ENCODE measurements around the gene PLD5. TPM values are rescaled to one million over a fixed set of nuclear protein-coding genes. Genes with fewer than 3 reads are reported as not detected.
"Not testable (repeated sequence)": the region's sequence is repeated elsewhere in the genome, so short reads cannot be mapped to it uniquely, and the experiment has no call there.

The PLD5 gene
- total and polyA plus RNA-seq, 2 donors (not counting 3 experiments of a cell fraction or from before 2014, with no cell fraction given) = not detected

DNA sequence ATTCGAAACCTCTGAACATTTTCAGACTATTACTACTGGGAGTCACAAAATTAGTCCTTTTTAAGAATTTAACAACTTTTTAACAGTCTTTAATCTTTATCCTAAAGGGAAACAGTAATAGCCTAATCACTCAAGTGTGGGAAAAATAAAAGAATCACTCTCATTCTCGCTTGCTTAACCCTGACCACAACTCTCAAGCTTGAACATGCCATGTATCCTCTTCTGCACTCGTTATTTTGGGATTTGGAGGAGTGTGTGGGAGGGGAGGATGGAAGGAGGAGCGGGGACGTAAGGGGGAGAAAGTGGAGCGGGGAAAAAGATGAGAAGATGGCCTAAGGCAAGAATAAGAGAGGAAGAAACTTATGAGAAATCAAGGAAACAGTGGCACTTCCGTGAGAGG is 215.8 kb downstream of the PLD5 start:
- H3K4me3 ChIP-seq (replicated peaks in 1 of 3; ENCODE audit: insufficient read depth in 1 of 3, low read depth in 1 of 3, low read length in 3 of 3); BruUV-seq (replicated peaks); H3K9me1 ChIP-seq (replicated peaks; ENCODE audit: control insufficient read depth, extremely low read depth, insufficient read depth, low read length); H3K36me3 ChIP-seq (ENCODE audit: control insufficient read depth in 2 of 2, extremely low read depth in 1 of 2, insufficient read depth in 2 of 2, low read length in 2 of 2); dilution Hi-C loops (cut with MboI; ENCODE audit: extremely low pct_ligation_motif_present, low sequenced_read_pairs); H3K4me2 ChIP-seq (ENCODE audit: insufficient read depth, low read length); H2AFZ ChIP-seq (ENCODE audit: low read depth, low read length); POLR2A ChIA-PET; H3K9me3 ChIP-seq (replicated peaks; ENCODE audit: control insufficient read depth, insufficient read depth, low read length); H4K20me1 ChIP-seq (replicated peaks; ENCODE audit: control insufficient read depth, extremely low read depth, insufficient read depth, low read length); H3K27ac ChIP-seq (ENCODE audit: insufficient read depth, low read depth, low read length); H3K4me1 ChIP-seq (ENCODE audit: control insufficient read depth, extremely low read depth, insufficient read depth, low read length); H3K27me3 ChIP-seq (ENCODE audit: control insufficient read depth in 2 of 2, insufficient read depth in 2 of 2, low read length in 2 of 2); DNase-seq (ENCODE audit: low read depth, low spot score); H3K79me2 ChIP-seq (ENCODE audit: control insufficient read depth, insufficient read depth, low read length); FAIRE-seq; intact Hi-C loops (cut with micrococcal nuclease); CTCF ChIA-PET; H3K9ac ChIP-seq (replicated peaks; ENCODE audit: extremely low read depth, insufficient read depth, low read length): not testable (repeated sequence)

DNA sequence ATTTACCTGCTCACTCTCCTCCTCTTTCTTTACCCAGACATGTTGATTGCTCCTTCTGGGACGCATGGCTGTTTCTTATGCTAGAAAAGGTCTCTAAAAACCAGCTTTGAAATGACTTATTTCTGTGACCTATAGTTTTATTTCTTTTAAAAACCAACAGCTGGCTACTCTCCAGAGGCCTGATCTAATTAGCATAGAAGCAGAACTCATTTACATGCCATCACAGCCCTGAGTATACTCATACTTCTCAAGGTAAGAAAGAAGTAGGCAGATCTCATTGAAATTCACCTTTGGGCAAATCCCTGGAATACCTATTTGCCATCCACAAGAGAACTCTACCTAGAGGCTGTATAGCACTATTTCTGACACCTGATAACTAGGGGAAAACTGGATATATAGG is 230.7 kb downstream of the PLD5 start:
- H3K4me3 ChIP-seq (replicated peaks in 1 of 3; ENCODE audit: insufficient read depth in 1 of 3, low read depth in 1 of 3, low read length in 3 of 3); H3K9ac ChIP-seq (replicated peaks; ENCODE audit: extremely low read depth, insufficient read depth, low read length); POLR2A ChIA-PET; H3K27me3 ChIP-seq (ENCODE audit: control insufficient read depth in 2 of 2, insufficient read depth in 2 of 2, low read length in 2 of 2); dilution Hi-C loops (cut with MboI; ENCODE audit: extremely low pct_ligation_motif_present, low sequenced_read_pairs); H2AFZ ChIP-seq (ENCODE audit: low read depth, low read length); intact Hi-C loops (cut with micrococcal nuclease); DNase-seq (ENCODE audit: low read depth, low spot score); FAIRE-seq; H3K9me1 ChIP-seq (replicated peaks; ENCODE audit: control insufficient read depth, extremely low read depth, insufficient read depth, low read length); H3K36me3 ChIP-seq (ENCODE audit: control insufficient read depth in 2 of 2, extremely low read depth in 1 of 2, insufficient read depth in 2 of 2, low read length in 2 of 2); H3K27ac ChIP-seq (ENCODE audit: insufficient read depth, low read depth, low read length); CTCF ChIA-PET; BruUV-seq (replicated peaks); H3K9me3 ChIP-seq (replicated peaks; ENCODE audit: control insufficient read depth, insufficient read depth, low read length); H3K4me2 ChIP-seq (ENCODE audit: insufficient read depth, low read length); H3K79me2 ChIP-seq (ENCODE audit: control insufficient read depth, insufficient read depth, low read length); H3K4me1 ChIP-seq (ENCODE audit: control insufficient read depth, extremely low read depth, insufficient read depth, low read length); H4K20me1 ChIP-seq (replicated peaks; ENCODE audit: control insufficient read depth, extremely low read depth, insufficient read depth, low read length): not testable (repeated sequence)

GRCh38 chr1:242288067-242288466 is 236.4 kb downstream of the PLD5 start:
- H4K20me1 ChIP-seq (replicated peaks; ENCODE audit: control insufficient read depth, extremely low read depth, insufficient read depth, low read length); H3K27me3 ChIP-seq (ENCODE audit: control insufficient read depth in 2 of 2, insufficient read depth in 2 of 2, low read length in 2 of 2); dilution Hi-C loops (cut with MboI; ENCODE audit: extremely low pct_ligation_motif_present, low sequenced_read_pairs); intact Hi-C loops (cut with micrococcal nuclease); H3K4me1 ChIP-seq (ENCODE audit: control insufficient read depth, extremely low read depth, insufficient read depth, low read length); H2AFZ ChIP-seq (ENCODE audit: low read depth, low read length); H3K9ac ChIP-seq (replicated peaks; ENCODE audit: extremely low read depth, insufficient read depth, low read length); POLR2A ChIA-PET; CTCF ChIA-PET; DNase-seq (ENCODE audit: low read depth, low spot score); H3K36me3 ChIP-seq (ENCODE audit: control insufficient read depth in 2 of 2, extremely low read depth in 1 of 2, insufficient read depth in 2 of 2, low read length in 2 of 2); H3K79me2 ChIP-seq (ENCODE audit: control insufficient read depth, insufficient read depth, low read length); BruUV-seq (replicated peaks); FAIRE-seq; H3K27ac ChIP-seq (ENCODE audit: insufficient read depth, low read depth, low read length); H3K9me3 ChIP-seq (replicated peaks; ENCODE audit: control insufficient read depth, insufficient read depth, low read length); H3K9me1 ChIP-seq (replicated peaks; ENCODE audit: control insufficient read depth, extremely low read depth, insufficient read depth, low read length); H3K4me3 ChIP-seq (replicated peaks in 1 of 3; ENCODE audit: insufficient read depth in 1 of 3, low read depth in 1 of 3, low read length in 3 of 3); H3K4me2 ChIP-seq (ENCODE audit: insufficient read depth, low read length): not testable (repeated sequence)

GRCh38 chr1:242282758-242283485 is 241.6 kb downstream of the PLD5 start:
- CTCF ChIA-PET; BruUV-seq (replicated peaks): not testable (repeated sequence)

More at GRCh38 chr1:242282758-242283485, 241.6 kb downstream of the PLD5 start:
- H4K20me1 ChIP-seq (replicated peaks; ENCODE audit: control insufficient read depth, extremely low read depth, insufficient read depth, low read length); H3K36me3 ChIP-seq (ENCODE audit: control insufficient read depth in 2 of 2, extremely low read depth in 1 of 2, insufficient read depth in 2 of 2, low read length in 2 of 2); H3K9ac ChIP-seq (replicated peaks; ENCODE audit: extremely low read depth, insufficient read depth, low read length); intact Hi-C loops (cut with micrococcal nuclease); H2AFZ ChIP-seq (ENCODE audit: low read depth, low read length); H3K9me1 ChIP-seq (replicated peaks; ENCODE audit: control insufficient read depth, extremely low read depth, insufficient read depth, low read length); POLR2A ChIA-PET; DNase-seq (ENCODE audit: low read depth, low spot score); H3K27ac ChIP-seq (ENCODE audit: insufficient read depth, low read depth, low read length); H3K4me3 ChIP-seq (replicated peaks in 1 of 3; ENCODE audit: insufficient read depth in 1 of 3, low read depth in 1 of 3, low read length in 3 of 3); H3K4me2 ChIP-seq (ENCODE audit: insufficient read depth, low read length); dilution Hi-C loops (cut with MboI; ENCODE audit: extremely low pct_ligation_motif_present, low sequenced_read_pairs); H3K4me1 ChIP-seq (ENCODE audit: control insufficient read depth, extremely low read depth, insufficient read depth, low read length); H3K27me3 ChIP-seq (ENCODE audit: control insufficient read depth in 2 of 2, insufficient read depth in 2 of 2, low read length in 2 of 2); H3K79me2 ChIP-seq (ENCODE audit: control insufficient read depth, insufficient read depth, low read length); FAIRE-seq; H3K9me3 ChIP-seq (replicated peaks; ENCODE audit: control insufficient read depth, insufficient read depth, low read length): not testable (repeated sequence)

All from endothelial cell of umbilical vein (primary cell).